K562 (cell line): ENCODE results near the gene PCBD2. TPM values are rescaled to one million over a fixed set of nuclear protein-coding genes. Genes with fewer than 3 reads are reported as not detected.

Experiments
- ATAC-seq: fragments of 200-7000 bp; cut with Tn5 transposase; 3 replicates; pipeline ENCODE4 v1.9.1; 2020; ENCODE audit warnings: moderate library complexity
- BruUV-seq: library from RNA; stranded (reverse); fragments of 400-500 nt; replicated peaks from 2 replicates; lab custom pipeline; 2021; lab: Mats Ljungman, UMichigan
- CTCF ChIA-PET: fragments of 300-600 bp; formaldehyde crosslinking; extraction: SDS; loops from one replicate; lab custom pipeline; 2021; ENCODE audit warnings: low intra/inter-chr PET ratio; lab: Yijun Ruan, JAX
- POLR2A ChIA-PET: fragments of 300-600, 350-650 bp; sonication (Branson Sonifier 250); formaldehyde crosslinking; extraction: SDS; loops from one replicate; lab custom pipeline; 2021; ENCODE audit warnings: antibody characterized with exemption, inconsistent platforms; lab: Yijun Ruan, JAX
- DNase-seq, 4 experiments: peaks; one replicate each; pipeline versions ENCODE4 v3.0.0 to v3.0.0-alpha.2; 2011 to 2018; ENCODE audit warnings: low spot score in 3 of 4, mixed read lengths in 3 of 4; ENCODE audit errors: extremely low read depth in 1 of 4
- FAIRE-seq: peaks from 2 replicates; lab custom pipeline; 2011; peaks lifted over from hg19 to GRCh38; lab: Jason Lieb, UNC
- H2AFZ ChIP-seq: 2 replicates; pipeline ENCODE4 v1.6.0; 2011; ENCODE audit warnings: low read depth, low read length, control low read depth, inconsistent platforms
- H3K27ac ChIP-seq: fragments of 200-600 bp; 3 replicates; pipeline ENCODE4 v1.8.0; 2011; ENCODE audit warnings: low read depth, mild to moderate bottlenecking, control low read depth, inconsistent platforms, low read length, moderate library complexity, mixed read lengths; ENCODE audit errors: extremely low read depth
- H3K27me3 ChIP-seq, 2 experiments: fragments of 300-600 bp in 1 of 2; 2 replicates in 1 of 2; 3 replicates in 1 of 2; pipeline versions ENCODE4 v1.6.0 to v1.8.0; 2011; ENCODE audit warnings: inconsistent platforms in 2 of 2, low read length in 2 of 2, mild to moderate bottlenecking in 1 of 2, mixed read lengths in 1 of 2, moderate library complexity in 1 of 2; ENCODE audit not compliant: control insufficient read depth in 2 of 2, insufficient read depth in 2 of 2
- H3K36me3 ChIP-seq: fragments of 300-600 bp; 3 replicates; pipeline ENCODE4 v1.8.0; 2011; ENCODE audit warnings: mild to moderate bottlenecking, low read length, inconsistent platforms; ENCODE audit not compliant: control insufficient read depth, insufficient read depth
- H3K4me1 ChIP-seq, 2 experiments: fragments of 200-600 bp in 1 of 2; replicated peaks in 1 of 2; 2 replicates in 1 of 2; 3 replicates in 1 of 2; pipeline versions ENCODE4 v1.5.1 to v1.8.0; 2011; ENCODE audit warnings: inconsistent platforms in 2 of 2, low read length in 2 of 2, mild to moderate bottlenecking in 1 of 2, mixed read lengths in 1 of 2, moderate library complexity in 1 of 2; ENCODE audit not compliant: control insufficient read depth in 2 of 2, insufficient read depth in 2 of 2
- H3K4me2 ChIP-seq: 2 replicates; pipeline ENCODE4 v1.6.1; 2011; ENCODE audit warnings: low read length, control low read depth, inconsistent platforms, mixed read lengths; ENCODE audit not compliant: insufficient read depth
- H3K4me3 ChIP-seq: fragments of 200-600 bp; sonication (generic), shearing (Covaris generic); 2 replicates; pipeline ENCODE4 v1.5.1; 2016; ENCODE audit warnings: control low read depth, inconsistent platforms
- H3K79me2 ChIP-seq: fragments of 200-600 bp; 3 replicates; pipeline ENCODE4 v1.8.0; 2011; ENCODE audit warnings: low read length, inconsistent platforms; ENCODE audit not compliant: control insufficient read depth, insufficient read depth
- H3K9ac ChIP-seq, 2 experiments: 2 replicates each; pipeline versions ENCODE4 v1.6.0 to v1.6.1; 2011; ENCODE audit warnings: low read depth in 2 of 2, low read length in 2 of 2, control low read depth in 1 of 2, inconsistent platforms in 1 of 2, mild to moderate bottlenecking in 1 of 2, mixed read lengths in 1 of 2; ENCODE audit not compliant: insufficient read depth in 1 of 2
- H3K9me1 ChIP-seq: one replicate; pipeline ENCODE4 v1.6.0; 2011; ENCODE audit warnings: inconsistent platforms, mild to moderate bottlenecking, low read length, moderate library complexity; ENCODE audit not compliant: control insufficient read depth, insufficient read depth
- H3K9me3 ChIP-seq: replicated peaks from 2 replicates; pipeline ENCODE4 v1.5.1; 2011; ENCODE audit warnings: low read depth, low read length, inconsistent platforms; ENCODE audit not compliant: control insufficient read depth, insufficient read depth
- H4K20me1 ChIP-seq: replicated peaks from 2 replicates; pipeline ENCODE4 v1.6.1; 2011; ENCODE audit warnings: low read length, inconsistent platforms, mixed read lengths; ENCODE audit not compliant: control insufficient read depth, insufficient read depth
- POU5F1 ChIP-seq: fragments of 150-350 bp; IDR thresholded peaks from 2 replicates; pipeline ENCODE4 v1.6.1; 2014; ENCODE audit warnings: borderline replicate concordance, low read length, low read depth, mild to moderate bottlenecking; ENCODE audit not compliant: partially characterized antibody
- SAFB2 ChIP-seq: fragments of 200-400 bp; formaldehyde crosslinking; IDR thresholded peaks from 2 replicates; pipeline ENCODE4 v1.6.1; 2018; ENCODE audit warnings: borderline replicate concordance, low read length, low read depth, moderate library complexity; ENCODE audit not compliant: severe bottlenecking
- SPI1 ChIP-seq: IDR thresholded peaks from 2 replicates; pipeline ENCODE4 v1.6.1; 2011; ENCODE audit warnings: low read depth, low read length, control low read depth, borderline replicate concordance
- TGIF2 ChIP-seq: sonication (generic); formaldehyde crosslinking; IDR thresholded peaks from 2 replicates; pipeline ENCODE4 v1.8.1; 2022; ENCODE audit warnings: mild to moderate bottlenecking, missing genetic modification reagents, moderate library complexity
- ZBED1 ChIP-seq: IDR thresholded peaks from 2 replicates; pipeline ENCODE4 v1.6.1; 2014
- ZNF263 ChIP-seq: sonication (generic); formaldehyde crosslinking; IDR thresholded peaks from 2 replicates; pipeline ENCODE4 v1.8.0; 2022; ENCODE audit warnings: mild to moderate bottlenecking, missing genetic modification reagents, borderline replicate concordance
- WGBS: fragments of 100-300 bp; shearing (Covaris generic); methylation state at CpG from one replicate; pipeline ENCODE4 v1.1.6; 2016; ENCODE audit warnings: low coverage, mixed read lengths; ENCODE audit not compliant: insufficient coverage; ENCODE audit errors: missing lambda C conversion rate; 5-methylcytosine and 5-hydroxymethylcytosine counted together
- in situ Hi-C: fragments of 300-500 bp; cut with MboI; formaldehyde crosslinking; loops from 4 replicates; pipeline ENCODE4 v1.15.0; 2018; ENCODE audit warnings: inconsistent platforms, mixed read lengths
- intact Hi-C: fragments of 100-400 bp; cut with micrococcal nuclease; formaldehyde crosslinking; loops from 2 replicates; pipeline ENCODE4 v1.14.2; 2022
- polyA plus RNA-seq, 8 experiments: library from polyadenylated mRNA; depleted of rRNA in 4 of 8; stranded (reverse) in 5 of 8; unstranded in 3 of 8; fragments of >200 nt; fragmentation: Nextera tagmentation in 2 of 8; fragmentation: Illumina TruSeq in 1 of 8; extraction: Ambion mirVana in 2 of 8; extraction: Trizol in 1 of 8; gene quantifications; 2 replicates each; pipeline versions ENCODE4 v1.2.1 to v1.2.3, GENCODE V29; 2011 to 2014; ENCODE audit warnings: inconsistent platforms in 1 of 8, missing spikeins in 1 of 8
- total RNA-seq, 7 experiments: library from RNA; depleted of rRNA in 6 of 7; stranded (reverse); fragments of >200 nt in 6 of 7; fragmentation: Illumina TruSeq in 2 of 7; extraction: Trizol in 2 of 7; gene quantifications; 2 replicates each; pipeline versions ENCODE4 v1.2.1 to v1.2.3, GENCODE V29; 2011 to 2021; ENCODE audit warnings: low replicate concordance in 1 of 7

Gene PCBD2
- total and polyA plus RNA-seq, 9 of the 15 experiments (the other 6 are each of a cell fraction or from before 2014, with no cell fraction given), result 5.2 to 13.8 (median 7.8) TPM

DNA sequence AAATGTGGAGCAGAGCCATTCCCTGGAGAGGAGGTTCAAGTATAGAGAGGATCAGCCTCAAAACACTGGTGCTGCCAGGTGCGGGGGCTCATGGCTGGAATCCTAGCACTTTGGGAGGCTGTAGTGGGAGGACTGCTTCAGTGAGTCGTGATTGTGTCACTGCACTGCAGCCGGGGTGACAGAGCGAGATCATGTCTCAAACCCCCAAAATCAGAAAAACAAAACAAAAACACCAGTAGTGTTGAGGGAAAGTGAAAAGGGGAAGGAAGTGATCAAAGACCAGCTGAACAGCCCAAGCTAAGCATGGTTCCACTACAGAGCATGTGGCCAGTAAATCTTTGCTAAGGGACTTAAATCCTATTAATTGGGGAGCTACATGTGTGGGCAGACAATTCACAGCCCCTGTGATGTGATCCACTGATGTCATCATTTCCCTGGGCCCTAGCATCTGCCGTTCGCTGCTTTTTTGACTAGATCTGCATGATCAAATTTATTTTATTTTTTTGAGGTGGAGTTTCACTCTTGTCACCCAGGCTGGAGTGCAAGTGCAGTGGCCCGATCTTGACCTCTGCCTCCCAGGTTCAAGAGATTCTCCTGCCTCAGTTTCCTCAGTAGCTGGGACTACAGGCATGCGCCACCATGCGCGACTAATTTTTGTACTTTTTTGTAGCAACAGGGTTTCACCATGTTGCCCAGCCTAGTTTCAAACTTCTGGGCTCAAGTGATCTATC lies 2.7 kb upstream of the PCBD2 start:
- H3K4me2 ChIP-seq, result no peak overlapping the region
- no peak for ATAC-seq
- H3K79me2 ChIP-seq, result peaks cover 19% of the 10 kb centered on the region
- no peaks in the 10 kb centered on the region for H3K9me3 ChIP-seq
- peaks cover 2 to 25% of the 10 kb centered on the region in 2 experiments; a peak in 4 of 5 replicates for H3K4me1 ChIP-seq
- in situ Hi-C loops, result no loop called here
- H3K36me3 ChIP-seq, result peaks cover 6% of the 10 kb centered on the region; the same call in 1 of the 3 replicates
- ChIA-PET CTCF (no interaction called here), POLR2A (interaction anchor here (0.6 to 1.9 kb wide), 6 partner anchors 10 to 538 kb away, joined by 3 to 10 read pairs (median 4); no protein-coding TSS in a partner anchor)
- peak; percentile 67; the same call in 1 of the 2 replicates for TF ChIP-seq SPI1
- TF ChIP-seq SAFB2, result no peak
- no peak for TF ChIP-seq POU5F1
- TF ChIP-seq ZBED1, result no peak
- peak; percentile 72; the same call in 1 of the 2 replicates for TF ChIP-seq ZNF263 (CRISPR knock-in tag)
- no peak for TF ChIP-seq TGIF2 (CRISPR knock-in tag)
- no TSS peak for BruUV-seq
- DNase-seq, result no peak
- no peak for FAIRE-seq
- no peak overlapping the region for H3K4me3 ChIP-seq
- H3K27me3 ChIP-seq, result no peaks in the 10 kb centered on the region
- H3K27ac ChIP-seq, result no peak overlapping the region
- H4K20me1 ChIP-seq, result no peaks in the 10 kb centered on the region
- peak overlapping the region in 1 of 2 experiments; percentile 67; a peak in 1 of 4 replicates for H3K9ac ChIP-seq
- H3K9me1 ChIP-seq, result no peaks in the 10 kb centered on the region
- intact Hi-C loops, result loop anchor here (10.0 kb wide), 1 partner anchor 307 kb away; no protein-coding TSS in a partner anchor
- 0 out of 2 replicates have a peak overlapping the region, but pooled peaks have one; percentile 19 for H2AFZ ChIP-seq
- WGBS, result 55% methylated on average over 10 of the region's 10 CpGs
